SK-N-SH treated with all-trans-retinoic acid at 6 μM for 48 hours (cell line): ENCODE results near the gene MAGEC3.

ENCODE experiments used
- ATAC-seq: fragments of 200-7000 bp; cut with Tn5 transposase; 3 replicates; pipeline ENCODE4 v1.9.1; 2020; ENCODE audit warnings: mild to moderate bottlenecking, moderate library complexity
- ARNTL ChIP-seq: fragments of 450-650 bp; formaldehyde crosslinking; IDR thresholded peaks from 2 replicates; pipeline ENCODE4 v1.5.0; 2020; ENCODE audit warnings: low read depth, mild to moderate bottlenecking, moderate library complexity, borderline replicate concordance
- BACH2 ChIP-seq: fragments of 250-450 bp; sonication (Bioruptor Pico); IDR thresholded peaks from 2 replicates; pipeline ENCODE4 v1.9.0; 2021; ENCODE audit warnings: mild to moderate bottlenecking, borderline replicate concordance
- CSDC2 ChIP-seq: fragments of 250-450 bp; sonication (Bioruptor Pico); IDR thresholded peaks from 2 replicates; pipeline ENCODE4 v1.5.0; 2020; ENCODE audit warnings: mild to moderate bottlenecking, moderate library complexity
- ESRRG ChIP-seq: fragments of 250-450 bp; sonication (Bioruptor Pico); IDR thresholded peaks from 2 replicates; pipeline ENCODE4 v1.6.1; 2021; ENCODE audit warnings: mild to moderate bottlenecking
- GLIS3 ChIP-seq: fragments of 250-450 bp; sonication (Bioruptor Pico); IDR thresholded peaks from 2 replicates; pipeline ENCODE4 v1.5.0; 2020; ENCODE audit warnings: mild to moderate bottlenecking, moderate library complexity
- ISL1 ChIP-seq: fragments of 250-450 bp; sonication (Bioruptor Pico); IDR thresholded peaks from 2 replicates; pipeline ENCODE4 v2.1.2; 2022; ENCODE audit warnings: mild to moderate bottlenecking, moderate library complexity
- OSR1 ChIP-seq: fragments of 250-450 bp; sonication (Bioruptor Pico); IDR thresholded peaks from 2 replicates; pipeline ENCODE4 v1.8.0; 2022; ENCODE audit warnings: moderate library complexity, mild to moderate bottlenecking, inconsistent platforms
- POU6F1 ChIP-seq: fragments of 250-450 bp; sonication (Bioruptor Pico); IDR thresholded peaks from 2 replicates; pipeline ENCODE4 v1.8.0; 2021; ENCODE audit warnings: low read depth, mild to moderate bottlenecking, moderate library complexity, borderline replicate concordance
- PPARA ChIP-seq: fragments of 250-450 bp; sonication (Bioruptor Pico); IDR thresholded peaks from 2 replicates; pipeline ENCODE4 v1.5.0; 2020; ENCODE audit warnings: mild to moderate bottlenecking, borderline replicate concordance
- RARB ChIP-seq: fragments of 250-450 bp; sonication (Bioruptor Pico); IDR thresholded peaks from 2 replicates; pipeline ENCODE4 v1.8.0; 2021; ENCODE audit warnings: mild to moderate bottlenecking, moderate library complexity
- SNAI2 ChIP-seq: fragments of 250-450 bp; sonication (Bioruptor Pico); IDR thresholded peaks from 2 replicates; pipeline ENCODE4 v1.5.0; 2020; ENCODE audit warnings: mild to moderate bottlenecking, moderate library complexity
- TCF4 ChIP-seq: fragments of 250-450 bp; sonication (Bioruptor Pico); IDR thresholded peaks from 2 replicates; pipeline ENCODE4 v1.8.0; 2021; ENCODE audit warnings: mild to moderate bottlenecking, moderate library complexity, borderline replicate concordance
- TOX ChIP-seq: fragments of 250-450 bp; sonication (Bioruptor Pico); IDR thresholded peaks from 2 replicates; pipeline ENCODE4 v1.8.0; 2021; ENCODE audit warnings: mild to moderate bottlenecking, moderate library complexity, borderline replicate concordance
- ZC3H10 ChIP-seq: fragments of 250-450 bp; sonication (Bioruptor Pico); IDR thresholded peaks from 2 replicates; pipeline ENCODE4 v1.5.1; 2021; ENCODE audit warnings: mild to moderate bottlenecking, moderate library complexity
- ZFP3 ChIP-seq: fragments of 250-450 bp; sonication (Bioruptor Pico); IDR thresholded peaks from 2 replicates; pipeline ENCODE4 v1.5.0; 2020; ENCODE audit warnings: mild to moderate bottlenecking, moderate library complexity
- ZFP30 ChIP-seq: fragments of 450-650 bp; formaldehyde crosslinking; IDR thresholded peaks from 2 replicates; pipeline ENCODE4 v1.5.0; 2022; ENCODE audit warnings: mild to moderate bottlenecking, moderate library complexity
- ZNF565 ChIP-seq: fragments of 450-650 bp; formaldehyde crosslinking; conservative IDR thresholded peaks from 2 replicates; pipeline ENCODE4 v1.5.0; 2020; ENCODE audit warnings: low read depth, mild to moderate bottlenecking, moderate library complexity
- ZNF70 ChIP-seq: fragments of 450-650 bp; formaldehyde crosslinking; IDR thresholded peaks from 2 replicates; pipeline ENCODE4 v1.5.0; 2020; ENCODE audit warnings: mild to moderate bottlenecking, moderate library complexity
- ZNF8 ChIP-seq: fragments of 450-650 bp; formaldehyde crosslinking; IDR thresholded peaks from 2 replicates; pipeline ENCODE4 v1.5.0; 2020; ENCODE audit warnings: mild to moderate bottlenecking, moderate library complexity
- TF ChIP-seq, protein P1 (sequence below): fragments of 250-450 bp; sonication (Bioruptor Pico); IDR thresholded peaks from 2 replicates; pipeline ENCODE4 v1.8.0; 2020; ENCODE audit warnings: mild to moderate bottlenecking, moderate library complexity, borderline replicate concordance
- TF ChIP-seq, protein P2 (sequence below): fragments of 250-450 bp; sonication (Bioruptor Pico); IDR thresholded peaks from 2 replicates; pipeline ENCODE4 v1.5.0; 2020; ENCODE audit warnings: mild to moderate bottlenecking, moderate library complexity
- TF ChIP-seq, protein P3 (sequence below): fragments of 250-450 bp; sonication (Bioruptor Pico); IDR thresholded peaks from 2 replicates; pipeline ENCODE4 v1.5.1; 2021; ENCODE audit warnings: mild to moderate bottlenecking, moderate library complexity

The MAGEC3 gene

DNA sequence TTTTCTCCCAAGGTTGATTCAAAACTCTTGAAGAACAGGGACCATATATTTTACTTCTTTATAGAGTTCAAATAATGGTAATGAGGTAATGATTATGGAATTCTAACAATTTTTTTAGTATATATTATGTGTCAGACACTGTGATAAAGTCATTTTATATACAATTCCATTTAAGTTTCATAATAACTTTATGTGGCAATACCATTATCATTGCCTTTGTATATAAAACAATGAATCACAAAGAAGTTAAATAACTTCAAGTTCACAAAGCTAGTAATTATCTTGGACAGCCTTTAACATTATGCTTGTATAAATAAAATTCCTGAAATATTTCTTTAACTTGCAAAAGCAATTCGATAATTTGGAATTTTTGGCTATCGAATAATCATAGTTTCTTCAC lies 86.2 kb downstream of the MAGEC3 start:
- ATAC-seq = no peak
- TF ChIP-seq ZNF565 (CRISPR knock-in tag) = no peak
- no peak for TF ChIP-seq TCF4
- no peak for TF ChIP-seq ARNTL (CRISPR knock-in tag)
- no peak for TF ChIP-seq GLIS3 (CRISPR knock-in tag)
- TF ChIP-seq, all 23 proteins: peak for 0

DNA sequence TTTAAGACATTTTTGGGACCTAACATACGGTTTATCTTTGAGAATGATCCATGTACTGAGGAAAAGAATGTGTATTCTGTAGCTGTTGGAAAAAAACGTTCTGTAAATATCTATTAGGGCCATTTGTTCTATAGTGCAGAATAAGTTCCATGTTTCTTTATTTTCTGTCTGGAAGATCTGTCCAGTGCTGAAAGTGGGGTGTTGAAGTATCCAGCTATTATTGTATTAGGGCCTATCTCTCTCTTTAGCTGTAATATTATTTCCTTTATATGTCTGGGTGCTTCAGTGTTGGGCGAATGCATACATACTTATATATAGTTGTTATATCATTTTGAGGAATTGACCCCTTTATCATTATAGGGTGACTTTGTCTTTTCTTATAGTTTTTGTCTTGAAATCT lies 90.3 kb downstream of the MAGEC3 start:
- no peak for ATAC-seq
- TF ChIP-seq CSDC2 (CRISPR knock-in tag) (no peak), ZNF565 (CRISPR knock-in tag) (no peak), TCF4 (no peak), ZC3H10 (CRISPR knock-in tag) (no peak), RARB (CRISPR knock-in tag) (no peak), ZFP30 (CRISPR knock-in tag) (no peak)
- TF ChIP-seq, all 23 proteins: peak for 0

GRCh38 chrX:141934059-141934641 lies 96.0 kb downstream of the MAGEC3 start:
- no peak for ATAC-seq
- no peak for TF ChIP-seq ZFP30 (CRISPR knock-in tag)
- TF ChIP-seq SNAI2 (CRISPR knock-in tag) = no peak
- TF ChIP-seq ZC3H10 (CRISPR knock-in tag) = no peak
- no peak for TF ChIP-seq ZNF70
- no peak for TF ChIP-seq ESRRG (CRISPR knock-in tag)
- no peak for TF ChIP-seq TOX (CRISPR knock-in tag)
- TF ChIP-seq POU6F1 (CRISPR knock-in tag) = no peak
- no peak for TF ChIP-seq ARNTL (CRISPR knock-in tag)
- TF ChIP-seq ZNF8 (CRISPR knock-in tag) = no peak
- TF ChIP-seq, protein P1, sequence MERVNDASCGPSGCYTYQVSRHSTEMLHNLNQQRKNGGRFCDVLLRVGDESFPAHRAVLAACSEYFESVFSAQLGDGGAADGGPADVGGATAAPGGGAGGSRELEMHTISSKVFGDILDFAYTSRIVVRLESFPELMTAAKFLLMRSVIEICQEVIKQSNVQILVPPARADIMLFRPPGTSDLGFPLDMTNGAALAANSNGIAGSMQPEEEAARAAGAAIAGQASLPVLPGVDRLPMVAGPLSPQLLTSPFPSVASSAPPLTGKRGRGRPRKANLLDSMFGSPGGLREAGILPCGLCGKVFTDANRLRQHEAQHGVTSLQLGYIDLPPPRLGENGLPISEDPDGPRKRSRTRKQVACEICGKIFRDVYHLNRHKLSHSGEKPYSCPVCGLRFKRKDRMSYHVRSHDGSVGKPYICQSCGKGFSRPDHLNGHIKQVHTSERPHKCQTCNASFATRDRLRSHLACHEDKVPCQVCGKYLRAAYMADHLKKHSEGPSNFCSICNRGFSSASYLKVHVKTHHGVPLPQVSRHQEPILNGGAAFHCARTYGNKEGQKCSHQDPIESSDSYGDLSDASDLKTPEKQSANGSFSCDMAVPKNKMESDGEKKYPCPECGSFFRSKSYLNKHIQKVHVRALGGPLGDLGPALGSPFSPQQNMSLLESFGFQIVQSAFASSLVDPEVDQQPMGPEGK = no peak
- TF ChIP-seq BACH2 (CRISPR knock-in tag) = no peak
- TF ChIP-seq CSDC2 (CRISPR knock-in tag) = no peak
- no peak for TF ChIP-seq ZNF565 (CRISPR knock-in tag)
- no peak for TF ChIP-seq ISL1 (CRISPR knock-in tag)
- TF ChIP-seq RARB (CRISPR knock-in tag) = no peak
- TF ChIP-seq, protein P2, sequence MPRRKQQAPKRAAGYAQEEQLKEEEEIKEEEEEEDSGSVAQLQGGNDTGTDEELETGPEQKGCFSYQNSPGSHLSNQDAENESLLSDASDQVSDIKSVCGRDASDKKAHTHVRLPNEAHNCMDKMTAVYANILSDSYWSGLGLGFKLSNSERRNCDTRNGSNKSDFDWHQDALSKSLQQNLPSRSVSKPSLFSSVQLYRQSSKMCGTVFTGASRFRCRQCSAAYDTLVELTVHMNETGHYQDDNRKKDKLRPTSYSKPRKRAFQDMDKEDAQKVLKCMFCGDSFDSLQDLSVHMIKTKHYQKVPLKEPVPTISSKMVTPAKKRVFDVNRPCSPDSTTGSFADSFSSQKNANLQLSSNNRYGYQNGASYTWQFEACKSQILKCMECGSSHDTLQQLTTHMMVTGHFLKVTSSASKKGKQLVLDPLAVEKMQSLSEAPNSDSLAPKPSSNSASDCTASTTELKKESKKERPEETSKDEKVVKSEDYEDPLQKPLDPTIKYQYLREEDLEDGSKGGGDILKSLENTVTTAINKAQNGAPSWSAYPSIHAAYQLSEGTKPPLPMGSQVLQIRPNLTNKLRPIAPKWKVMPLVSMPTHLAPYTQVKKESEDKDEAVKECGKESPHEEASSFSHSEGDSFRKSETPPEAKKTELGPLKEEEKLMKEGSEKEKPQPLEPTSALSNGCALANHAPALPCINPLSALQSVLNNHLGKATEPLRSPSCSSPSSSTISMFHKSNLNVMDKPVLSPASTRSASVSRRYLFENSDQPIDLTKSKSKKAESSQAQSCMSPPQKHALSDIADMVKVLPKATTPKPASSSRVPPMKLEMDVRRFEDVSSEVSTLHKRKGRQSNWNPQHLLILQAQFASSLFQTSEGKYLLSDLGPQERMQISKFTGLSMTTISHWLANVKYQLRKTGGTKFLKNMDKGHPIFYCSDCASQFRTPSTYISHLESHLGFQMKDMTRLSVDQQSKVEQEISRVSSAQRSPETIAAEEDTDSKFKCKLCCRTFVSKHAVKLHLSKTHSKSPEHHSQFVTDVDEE (CRISPR knock-in tag) = no peak
- TF ChIP-seq ZFP3 = no peak
- no peak for TF ChIP-seq PPARA
- TF ChIP-seq, protein P3, sequence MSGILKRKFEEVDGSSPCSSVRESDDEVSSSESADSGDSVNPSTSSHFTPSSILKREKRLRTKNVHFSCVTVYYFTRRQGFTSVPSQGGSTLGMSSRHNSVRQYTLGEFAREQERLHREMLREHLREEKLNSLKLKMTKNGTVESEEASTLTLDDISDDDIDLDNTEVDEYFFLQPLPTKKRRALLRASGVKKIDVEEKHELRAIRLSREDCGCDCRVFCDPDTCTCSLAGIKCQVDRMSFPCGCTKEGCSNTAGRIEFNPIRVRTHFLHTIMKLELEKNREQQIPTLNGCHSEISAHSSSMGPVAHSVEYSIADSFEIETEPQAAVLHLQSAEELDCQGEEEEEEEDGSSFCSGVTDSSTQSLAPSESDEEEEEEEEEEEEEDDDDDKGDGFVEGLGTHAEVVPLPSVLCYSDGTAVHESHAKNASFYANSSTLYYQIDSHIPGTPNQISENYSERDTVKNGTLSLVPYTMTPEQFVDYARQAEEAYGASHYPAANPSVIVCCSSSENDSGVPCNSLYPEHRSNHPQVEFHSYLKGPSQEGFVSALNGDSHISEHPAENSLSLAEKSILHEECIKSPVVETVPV (CRISPR knock-in tag) = no peak

DNA sequence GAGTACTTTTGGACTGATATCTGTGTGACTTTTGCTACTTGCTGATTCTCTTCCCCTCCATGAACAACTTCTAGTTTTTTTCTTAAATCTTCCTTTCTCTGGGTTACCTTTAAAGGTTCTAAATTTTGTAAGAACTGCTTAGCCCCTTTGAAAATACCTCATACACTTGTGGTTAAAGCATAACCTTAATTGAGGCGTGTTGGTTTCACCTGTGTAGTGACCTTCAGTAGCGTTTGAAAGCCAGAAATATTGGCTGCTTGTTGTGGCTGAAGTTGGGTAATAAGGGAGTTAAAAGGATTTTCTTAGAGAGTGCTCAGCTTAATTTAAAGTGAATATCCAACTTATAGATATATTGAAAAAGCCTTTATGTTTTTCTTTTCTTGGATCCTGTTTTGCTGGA lies 97.5 kb downstream of the MAGEC3 start:
- TF ChIP-seq ISL1 (CRISPR knock-in tag) (no peak), CSDC2 (CRISPR knock-in tag) (no peak), ZNF8 (CRISPR knock-in tag) (no peak), ESRRG (CRISPR knock-in tag) (no peak), OSR1 (CRISPR knock-in tag) (no peak)
- ATAC-seq = no peak
